Activated effector memory CD4-positive, alpha-beta T cell treated with anti-CD3 and anti-CD28 coated beads, Interleukin-2, amount 50 U/mL, for 16 hours (primary cell): ENCODE data around the gene PLCH2.

ENCODE experiments used
- DNase-seq: peaks from one replicate; pipeline ENCODE4 v3.0.0-alpha.2; 2020

Gene PLCH2

DNA sequence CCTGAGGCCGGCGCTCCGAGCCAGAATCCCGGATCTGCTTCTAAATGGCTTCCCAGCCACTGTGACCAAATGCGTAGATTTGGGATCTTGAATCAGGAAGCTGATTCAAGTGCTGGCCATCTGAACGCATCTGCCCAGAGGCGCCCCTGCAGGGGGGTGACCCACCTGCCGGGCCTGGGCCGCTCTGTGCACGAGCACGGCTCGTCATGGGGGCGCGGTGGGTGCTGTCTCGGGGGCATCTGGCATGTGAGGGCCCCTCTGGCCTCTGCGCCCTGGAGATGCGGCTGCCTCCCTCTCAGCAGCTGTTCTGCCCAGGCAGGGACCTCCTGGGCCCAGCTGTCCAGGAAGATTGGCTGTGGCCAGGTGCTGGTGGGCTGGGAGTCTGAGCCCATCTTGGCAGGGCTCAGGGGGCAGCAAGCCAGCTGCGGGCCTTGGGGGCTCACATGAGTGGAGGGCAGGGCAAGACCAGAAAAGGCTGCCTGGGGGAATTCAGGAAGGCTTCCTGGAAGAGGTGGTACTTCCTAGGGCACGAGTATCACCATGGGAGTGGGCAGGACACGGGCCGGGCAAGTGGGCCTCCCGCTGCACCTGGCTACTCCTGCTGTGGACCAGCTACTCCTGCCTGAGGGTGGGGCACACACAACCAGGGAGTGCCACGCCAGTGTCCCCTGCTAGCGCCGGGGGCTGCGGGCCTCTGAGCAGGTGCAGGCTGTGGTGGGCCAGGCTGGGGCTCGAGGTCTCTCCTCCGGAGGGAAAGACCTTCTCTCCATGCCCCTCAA is 25.1 kb downstream of the PLCH2 start:
- no peak for DNase-seq

DNA sequence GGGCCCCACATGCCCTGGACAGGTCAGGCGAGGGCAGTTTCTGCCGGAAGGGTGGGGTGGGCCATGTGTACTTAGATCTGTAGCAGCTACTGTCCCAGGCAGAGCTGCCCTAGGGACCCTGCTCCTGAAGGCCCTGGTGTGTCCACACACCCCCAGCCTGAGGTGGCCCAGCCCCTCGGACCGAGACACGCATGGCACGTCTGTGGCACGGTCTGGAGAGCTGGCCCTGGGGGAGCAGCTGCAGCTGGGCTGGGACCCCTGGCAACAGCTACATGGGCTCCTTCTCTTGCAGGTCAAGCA is 25.7 kb downstream of the PLCH2 start:
- DNase-seq = no peak

DNA sequence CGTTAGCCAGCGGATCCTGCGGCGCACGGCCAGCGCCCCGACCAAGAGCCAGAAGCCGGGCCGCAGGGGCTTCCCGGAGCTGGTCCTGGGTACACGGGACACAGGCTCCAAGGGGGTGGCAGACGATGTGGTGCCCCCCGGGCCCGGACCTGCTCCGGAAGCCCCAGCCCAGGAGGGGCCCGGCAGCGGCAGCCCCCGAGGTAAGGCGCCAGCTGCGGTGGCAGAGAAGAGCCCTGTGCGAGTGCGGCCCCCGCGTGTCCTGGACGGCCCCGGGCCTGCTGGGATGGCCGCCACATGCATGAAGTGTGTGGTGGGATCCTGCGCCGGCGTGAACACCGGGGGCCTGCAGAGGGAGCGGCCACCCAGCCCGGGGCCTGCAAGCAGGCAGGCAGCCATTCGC is 26.1 kb downstream of the PLCH2 start:
- DNase-seq = no peak

DNA sequence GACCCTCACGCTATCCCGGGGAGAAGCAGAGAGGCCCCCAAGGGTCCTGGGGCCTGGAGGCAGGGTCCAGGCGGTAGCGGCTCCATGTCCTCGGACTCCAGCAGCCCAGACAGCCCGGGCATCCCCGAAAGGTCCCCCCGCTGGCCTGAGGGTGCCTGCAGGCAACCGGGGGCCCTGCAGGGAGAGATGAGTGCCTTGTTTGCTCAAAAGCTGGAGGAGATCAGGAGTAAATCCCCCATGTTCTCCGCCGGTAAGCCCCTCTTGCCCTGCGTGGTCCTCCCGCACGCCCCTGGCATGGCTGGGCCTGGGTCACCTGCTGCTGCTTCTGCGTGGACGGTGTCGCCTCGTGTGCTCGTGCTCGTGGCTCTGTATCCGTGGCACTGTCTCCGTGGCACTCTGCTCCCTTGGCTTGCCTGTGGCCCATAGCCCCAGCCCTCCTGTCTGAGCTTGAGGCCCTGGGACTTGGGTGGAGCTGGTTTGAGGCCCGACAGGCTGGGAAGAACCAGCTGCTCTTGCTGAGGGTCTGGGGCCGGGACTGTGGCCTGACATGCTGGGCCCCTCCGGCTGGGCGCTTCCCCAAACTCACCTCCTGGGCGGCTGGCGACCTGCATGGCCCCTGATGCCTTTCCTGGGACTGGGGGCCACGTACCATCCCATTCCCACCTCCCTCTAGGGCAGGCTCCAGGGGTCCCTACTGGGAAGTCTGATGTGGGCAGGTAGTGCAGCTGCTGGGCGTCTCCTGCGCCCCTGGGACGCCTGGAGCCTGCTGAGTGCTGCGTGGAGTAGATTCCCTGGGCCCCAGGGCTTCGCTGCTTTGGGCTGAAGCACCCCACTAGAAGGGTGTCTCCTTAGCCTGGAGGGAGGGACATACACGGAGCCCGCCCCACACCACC is 26.8 kb downstream of the PLCH2 start:
- DNase-seq = no peak

DNA sequence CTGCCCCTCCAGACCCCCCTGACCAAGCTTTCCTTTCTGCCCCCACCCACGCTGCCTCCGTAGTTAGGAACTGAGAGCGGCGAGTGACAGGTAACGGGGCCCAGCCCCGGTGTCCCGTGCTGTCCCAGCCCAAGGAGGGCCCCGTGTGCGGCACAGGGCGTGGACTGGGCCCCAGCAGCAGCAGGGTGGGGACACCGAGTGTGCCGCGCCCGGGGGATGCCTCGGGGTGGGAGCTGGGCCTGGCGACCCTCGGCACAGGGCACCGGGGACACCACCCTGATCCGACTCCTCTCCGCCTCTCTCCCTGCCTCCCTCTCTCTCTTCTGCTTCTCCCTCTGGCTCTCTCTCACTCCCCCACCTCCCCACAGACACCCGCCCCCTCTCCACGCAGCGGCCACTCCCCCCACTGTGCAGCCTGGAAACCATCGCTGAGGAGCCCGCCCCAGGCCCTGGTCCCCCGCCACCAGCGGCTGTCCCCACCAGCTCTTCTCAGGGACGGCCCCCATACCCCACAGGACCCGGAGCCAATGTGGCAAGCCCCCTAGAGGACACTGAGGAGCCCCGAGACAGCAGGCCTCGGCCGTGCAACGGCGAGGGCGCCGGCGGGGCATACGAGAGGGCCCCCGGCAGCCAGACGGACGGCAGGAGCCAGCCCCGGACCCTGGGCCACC is 27.6 kb downstream of the PLCH2 start:
- DNase-seq = no peak

DNA sequence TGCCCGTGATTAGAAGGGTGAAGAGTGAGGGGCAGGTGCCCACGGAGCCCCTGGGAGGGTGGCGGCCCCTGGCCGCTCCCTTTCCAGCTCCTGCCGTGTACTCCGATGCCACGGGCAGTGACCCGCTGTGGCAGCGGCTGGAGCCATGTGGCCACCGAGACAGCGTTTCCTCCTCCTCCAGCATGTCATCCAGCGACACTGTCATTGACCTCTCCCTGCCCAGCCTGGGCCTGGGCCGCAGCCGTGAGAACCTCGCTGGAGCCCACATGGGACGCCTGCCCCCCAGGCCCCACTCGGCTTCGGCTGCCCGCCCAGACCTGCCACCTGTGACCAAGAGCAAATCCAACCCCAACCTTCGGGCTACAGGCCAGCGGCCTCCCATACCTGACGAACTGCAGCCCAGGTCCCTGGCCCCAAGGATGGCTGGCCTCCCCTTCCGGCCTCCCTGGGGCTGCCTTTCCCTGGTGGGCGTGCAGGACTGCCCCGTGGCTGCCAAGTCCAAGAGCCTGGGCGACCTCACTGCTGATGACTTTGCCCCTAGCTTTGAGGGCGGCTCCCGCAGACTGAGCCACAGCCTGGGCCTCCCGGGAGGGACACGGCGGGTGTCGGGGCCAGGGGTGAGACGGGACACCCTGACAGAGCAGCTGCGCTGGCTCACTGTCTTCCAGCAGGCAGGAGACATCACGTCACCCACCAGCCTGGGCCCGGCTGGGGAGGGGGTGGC is 28.3 kb downstream of the PLCH2 start:
- DNase-seq = no peak

DNA sequence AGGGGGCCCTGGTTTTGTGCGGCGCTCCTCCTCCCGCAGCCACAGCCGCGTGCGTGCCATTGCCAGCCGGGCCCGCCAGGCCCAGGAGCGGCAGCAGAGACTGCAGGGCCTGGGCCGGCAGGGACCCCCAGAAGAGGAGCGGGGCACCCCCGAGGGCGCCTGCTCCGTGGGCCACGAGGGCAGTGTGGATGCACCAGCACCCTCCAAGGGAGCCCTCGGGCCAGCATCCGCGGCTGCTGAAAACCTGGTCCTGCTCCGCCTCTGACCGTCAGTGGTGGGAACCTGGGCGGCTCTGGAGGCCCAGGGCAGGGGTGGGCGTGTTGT is 28.8 kb downstream of the PLCH2 start:
- DNase-seq = no peak

DNA sequence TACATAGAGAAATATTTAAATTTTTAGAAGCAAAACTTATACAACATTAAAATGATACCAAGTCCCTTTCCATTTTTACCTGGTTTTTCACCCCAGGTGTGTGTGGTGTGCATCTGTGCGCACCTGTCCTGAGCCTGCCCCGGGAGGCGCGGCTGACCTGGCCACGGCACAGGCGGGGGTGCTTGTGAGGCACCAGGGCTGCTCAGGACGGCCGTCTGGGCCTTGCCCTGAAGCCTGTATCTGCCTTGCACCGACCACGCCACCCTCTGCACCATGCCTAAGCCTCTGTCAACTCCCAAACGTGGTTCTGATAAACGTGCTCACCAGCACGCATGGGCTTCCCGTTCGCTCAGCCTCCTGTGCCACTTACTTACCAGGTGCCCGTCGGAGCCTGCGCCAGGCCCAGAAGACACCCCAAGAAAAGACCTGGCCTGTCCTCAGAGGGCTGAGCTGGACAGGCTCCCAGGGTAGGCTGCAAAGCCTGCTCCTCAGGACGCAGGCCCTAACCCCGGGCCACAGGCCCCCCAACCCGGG is 29.4 kb downstream of the PLCH2 start:
- no peak for DNase-seq

DNA sequence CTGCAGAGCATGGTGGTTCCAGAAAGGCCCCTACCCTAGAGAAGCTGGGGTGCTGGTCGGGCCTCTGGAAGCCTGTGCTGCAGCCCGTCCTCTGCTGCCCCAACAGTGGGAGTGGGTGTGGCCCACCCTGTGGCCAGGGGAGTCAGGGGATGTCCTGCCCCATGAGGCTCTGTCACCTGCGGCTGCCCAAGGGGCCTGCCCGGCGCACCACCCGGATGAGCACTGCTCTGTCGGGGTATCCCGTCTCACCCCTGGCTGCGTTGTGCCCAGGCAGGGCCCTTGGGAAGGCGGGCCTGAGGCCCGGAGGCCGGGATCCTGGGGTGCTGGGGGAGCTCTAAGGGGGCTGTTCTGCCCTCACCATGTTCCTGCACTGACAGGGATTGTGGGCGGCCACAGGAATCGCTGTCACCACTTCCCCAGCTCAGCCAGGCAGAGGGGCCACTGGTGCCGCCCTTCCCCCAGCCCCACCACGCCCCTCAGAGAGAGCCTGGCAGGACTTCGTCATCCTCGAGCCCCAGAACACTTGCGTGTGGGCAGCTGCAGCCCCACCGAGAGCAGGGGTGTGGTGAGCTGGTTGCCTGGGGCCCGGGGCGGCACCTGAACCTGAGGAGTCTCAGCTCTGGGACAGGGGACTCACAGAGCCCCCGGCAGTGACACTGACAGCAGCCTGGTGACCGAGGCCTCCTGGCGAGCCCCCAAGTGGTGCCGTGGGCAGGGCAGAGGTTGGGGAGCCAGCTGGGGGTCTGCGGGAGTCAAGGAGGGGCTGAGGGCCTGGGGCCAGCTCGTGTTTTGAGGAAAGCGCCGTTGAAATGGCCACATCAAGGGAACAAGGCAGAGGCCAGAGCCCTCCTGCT is 30.1 kb downstream of the PLCH2 start:
- DNase-seq = no peak

DNA sequence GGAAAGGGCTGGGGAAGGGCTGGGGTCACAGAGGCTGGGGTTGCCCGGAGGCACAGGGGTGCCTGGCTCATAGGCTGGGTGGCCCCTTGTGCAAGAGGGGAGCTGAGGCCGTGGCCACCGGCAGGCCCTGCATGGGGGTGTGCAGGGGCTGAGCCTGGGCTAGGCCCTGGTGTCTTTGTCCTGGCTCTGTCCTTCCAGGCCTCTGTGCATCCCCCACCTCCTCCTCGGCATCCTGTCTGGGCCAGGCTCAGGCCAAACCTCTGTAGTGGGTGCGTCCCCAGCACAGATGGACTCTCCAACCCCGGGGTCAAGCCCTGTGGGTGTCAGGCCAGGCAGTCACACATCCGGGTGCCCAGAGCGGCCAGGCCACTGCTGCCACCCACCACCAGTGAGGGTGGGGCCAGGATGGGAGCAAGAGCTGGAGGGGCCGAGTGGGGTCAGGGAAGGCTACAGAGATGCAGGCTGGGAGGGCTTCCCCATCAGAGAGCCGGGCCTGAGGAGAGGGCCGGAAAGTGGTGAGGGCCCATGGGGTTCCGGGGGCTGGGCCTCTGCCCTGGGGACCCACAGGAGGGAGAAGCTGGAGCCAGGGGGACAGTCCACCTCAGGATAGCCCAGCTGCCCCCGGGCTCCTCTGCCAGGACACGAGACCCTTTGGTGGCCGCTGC is 30.9 kb downstream of the PLCH2 start:
- DNase-seq = no peak

DNA sequence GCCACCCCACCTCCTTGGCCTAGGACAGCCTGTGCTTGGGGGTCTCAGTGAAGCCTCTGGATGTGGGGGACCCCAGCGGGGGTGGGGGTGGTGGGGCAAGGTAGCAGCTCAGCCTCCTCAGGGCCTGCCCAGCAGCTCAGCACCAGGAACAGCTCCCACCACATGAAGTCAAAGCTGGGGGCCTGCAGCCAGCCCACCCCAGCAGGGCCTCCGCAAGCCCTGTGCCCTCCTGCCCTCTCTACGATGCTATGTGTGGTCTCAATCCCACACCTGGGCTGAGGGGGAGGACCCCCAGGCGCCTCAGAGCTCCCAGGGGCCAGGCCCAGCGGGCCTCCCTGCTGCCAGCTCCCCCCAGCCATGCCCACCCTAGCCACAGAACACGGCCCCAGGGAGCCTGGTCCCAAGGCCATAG is 31.7 kb downstream of the PLCH2 start:
- DNase-seq = no peak

DNA sequence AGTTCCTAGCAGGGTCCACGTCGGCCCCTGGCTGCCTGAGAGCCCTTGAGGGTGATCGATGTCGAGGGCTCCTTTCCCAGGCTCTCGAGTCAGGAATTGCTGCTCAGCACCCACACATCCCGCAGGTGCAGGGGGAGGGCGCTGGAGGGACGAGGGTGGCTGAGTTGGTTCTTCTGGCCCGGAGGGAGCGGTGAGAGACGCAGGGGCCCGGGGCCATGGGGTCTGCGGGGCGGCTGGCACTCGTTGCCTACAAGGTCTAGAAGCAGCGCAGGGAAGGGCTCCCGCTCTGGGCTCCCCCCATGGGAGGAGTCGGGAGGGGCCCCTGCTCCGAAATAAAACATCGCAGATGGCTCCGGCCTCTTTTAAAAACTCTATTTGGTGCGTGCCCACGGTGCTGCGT is 32.1 kb downstream of the PLCH2 start:
- DNase-seq = no peak

DNA sequence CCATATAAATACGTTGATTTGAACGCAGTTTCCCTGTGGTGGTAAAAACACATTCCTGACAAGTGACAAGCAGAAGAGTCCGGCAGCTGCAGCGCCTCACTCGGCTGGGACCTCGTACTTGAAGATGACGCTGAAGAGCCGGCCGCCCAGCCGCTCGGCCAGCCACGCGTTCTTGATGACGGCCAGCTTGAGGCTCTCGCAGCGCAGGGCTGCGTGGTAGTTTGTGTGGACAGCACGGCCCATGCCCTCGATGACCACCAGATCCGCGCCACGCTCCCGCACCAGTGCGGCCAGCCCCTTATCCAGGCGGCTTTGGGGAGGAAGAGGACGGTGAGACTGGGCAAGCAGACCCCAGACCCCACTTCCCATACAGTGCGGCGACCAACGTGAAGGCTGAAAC is 32.7 kb downstream of the PLCH2 start:
- DNase-seq = no peak

DNA sequence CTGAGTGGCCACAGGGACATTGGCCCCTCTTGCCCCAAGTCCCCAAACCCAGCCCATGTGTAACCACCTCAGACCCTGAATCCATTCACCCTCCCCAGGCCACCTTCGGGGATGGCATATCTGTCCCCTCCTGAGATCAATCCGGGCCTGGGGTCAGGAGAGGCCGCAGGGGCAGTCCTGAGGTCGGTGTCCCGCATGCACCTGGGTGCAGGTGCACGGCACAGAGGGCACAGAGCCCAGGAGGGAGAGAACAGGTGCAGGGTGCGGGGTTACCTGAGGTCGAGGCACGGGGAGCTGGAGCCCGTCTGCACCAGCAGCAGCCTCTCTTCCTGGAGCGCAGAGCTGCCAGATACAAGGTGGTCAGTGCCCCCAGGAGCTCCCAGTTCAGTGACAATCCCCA is 33.5 kb downstream of the PLCH2 start:
- no peak for DNase-seq

DNA sequence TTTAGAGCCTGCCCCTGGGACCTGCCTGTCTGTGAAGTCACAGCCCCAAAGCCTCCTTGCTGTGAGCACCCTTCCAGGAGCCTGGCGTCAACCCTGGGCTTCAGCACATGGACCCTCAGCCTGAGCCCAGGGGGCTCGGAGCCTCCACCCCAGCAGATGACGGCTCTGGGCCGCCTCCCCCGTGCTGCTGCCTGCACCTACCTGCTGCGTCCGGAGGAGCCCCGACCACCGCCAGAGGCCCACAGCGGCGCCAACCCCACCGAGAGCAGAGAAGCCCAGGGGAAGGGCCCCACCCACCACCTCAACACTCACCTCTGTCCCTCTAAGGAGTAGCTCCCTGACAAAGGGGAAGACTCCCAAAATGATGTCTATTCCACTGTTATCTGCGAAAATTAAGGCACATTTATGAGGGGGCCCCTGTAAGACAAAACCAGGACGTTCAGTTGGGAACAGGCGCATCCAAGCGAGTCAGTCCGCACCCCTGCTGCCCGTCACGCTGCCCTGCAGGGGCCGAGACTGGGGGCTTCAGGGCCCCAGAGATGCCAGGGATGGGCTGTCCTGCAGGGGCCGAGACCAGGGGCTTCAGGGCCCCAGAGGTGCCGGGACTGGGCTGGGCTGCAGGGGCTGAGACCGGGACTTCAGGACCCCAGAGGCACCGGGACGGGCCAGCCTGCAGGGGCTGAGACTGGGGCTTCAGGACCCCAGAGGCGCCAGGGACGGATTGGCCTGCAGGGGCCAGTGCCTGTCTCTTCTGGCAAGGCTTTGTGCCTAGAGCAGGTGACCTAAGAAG is 34.5 kb downstream of the PLCH2 start:
- DNase-seq = no peak

DNA sequence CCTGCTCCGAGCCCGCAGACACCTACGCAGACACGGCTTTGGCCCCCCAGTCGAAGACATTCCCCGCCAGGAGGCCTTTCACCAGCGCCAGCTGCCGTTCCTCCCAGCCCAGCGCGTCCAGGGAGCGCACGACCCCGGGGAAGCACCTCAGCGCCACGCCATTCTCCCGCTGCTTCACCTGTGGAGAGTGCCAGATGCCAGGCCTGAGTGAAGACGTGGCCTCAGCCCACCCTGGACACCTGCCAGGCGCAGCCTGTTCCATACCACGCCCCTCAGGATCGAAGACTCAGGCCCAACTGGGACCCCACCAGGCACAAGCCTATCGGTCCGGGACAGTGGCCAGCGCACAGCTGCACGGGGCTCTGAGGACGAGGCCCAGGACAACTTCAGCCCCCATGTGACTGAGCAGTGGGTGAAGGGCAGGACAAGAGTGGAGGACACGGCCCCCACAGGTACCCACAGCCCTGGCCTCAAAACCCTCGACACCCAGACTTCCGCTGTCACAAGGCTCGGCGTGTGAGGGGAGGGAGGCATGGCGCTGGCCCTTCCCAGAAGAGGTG is 36.9 kb downstream of the PLCH2 start:
- no peak for DNase-seq

DNA sequence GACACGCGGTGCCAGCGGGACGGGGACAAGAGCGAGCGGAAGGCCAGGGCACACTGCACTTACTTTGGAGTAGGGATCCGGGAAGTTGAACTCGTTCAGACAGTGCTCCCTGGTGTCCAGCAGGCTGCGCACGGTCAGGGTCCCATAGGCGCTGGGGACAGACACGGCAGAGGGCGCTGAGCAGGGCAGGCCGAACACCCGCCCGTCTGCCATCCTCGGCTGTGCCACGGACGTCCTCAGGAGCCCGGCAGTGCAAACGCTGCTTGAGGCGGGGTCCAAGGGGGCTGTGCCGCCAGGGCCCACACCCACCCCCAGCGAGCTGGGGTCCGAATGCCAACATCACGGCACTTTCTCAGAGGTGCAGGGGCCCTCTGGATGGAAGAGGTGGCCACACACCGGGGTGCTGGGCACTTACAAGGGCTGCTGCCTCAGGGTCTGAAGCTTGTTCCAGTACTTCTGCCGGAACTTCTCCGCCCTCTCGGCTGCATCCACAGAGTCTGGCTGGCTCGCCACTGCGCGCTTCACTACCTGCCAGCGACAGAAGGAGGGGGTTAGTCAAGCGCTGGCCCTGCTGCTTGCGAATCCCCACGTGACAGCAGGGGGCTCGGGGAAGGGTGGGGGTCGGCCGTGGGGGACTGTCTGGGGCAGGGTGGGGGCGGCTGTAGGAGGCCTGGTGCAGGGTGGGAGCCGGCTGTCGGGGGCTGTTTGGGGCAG is 38.0 kb downstream of the PLCH2 start:
- DNase-seq = no peak

DNA sequence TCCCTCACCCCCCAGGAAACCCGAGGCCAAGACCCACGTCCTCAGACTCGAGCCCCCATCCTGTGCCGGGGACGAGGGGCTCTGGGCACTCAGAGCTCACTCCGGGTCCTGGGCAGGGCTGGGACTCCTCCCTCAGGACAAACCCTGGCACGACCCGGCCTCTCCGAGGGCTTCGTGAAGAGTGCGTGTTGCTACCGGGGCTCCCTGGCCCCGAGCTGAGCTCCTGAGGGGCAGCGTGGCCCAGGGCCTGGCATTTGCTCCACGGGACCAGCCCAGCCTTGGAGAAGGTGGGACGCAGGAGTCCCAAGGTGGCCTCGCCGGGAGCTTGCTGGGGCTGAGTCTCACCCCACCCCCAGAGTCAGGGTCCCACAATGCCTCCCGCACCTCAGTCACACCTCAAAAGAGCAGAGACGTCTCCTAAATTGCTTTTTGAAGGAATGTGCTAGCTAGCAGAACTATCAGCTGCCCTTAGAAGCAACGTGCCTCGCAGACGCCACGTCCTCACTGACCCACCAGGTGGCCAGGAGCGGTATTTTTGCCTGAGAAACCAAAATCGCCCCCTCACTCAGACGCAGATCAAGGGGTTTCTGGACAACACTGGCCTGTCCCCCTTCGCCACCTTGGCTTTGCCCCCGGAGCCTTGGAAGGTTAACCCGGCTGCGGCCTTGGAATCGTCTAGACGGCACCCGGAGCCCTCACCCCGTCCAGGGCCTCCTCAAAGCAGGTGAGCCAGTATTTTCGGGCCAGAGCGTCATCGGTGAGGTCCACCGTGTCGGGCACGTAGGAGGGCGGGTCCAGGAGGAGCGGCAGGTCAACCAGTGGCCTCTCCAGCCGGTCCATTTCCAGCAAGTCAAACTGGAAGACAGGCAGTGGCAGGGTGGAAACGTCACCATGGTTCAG is 39.0 kb downstream of the PLCH2 start:
- DNase-seq = no peak

DNA sequence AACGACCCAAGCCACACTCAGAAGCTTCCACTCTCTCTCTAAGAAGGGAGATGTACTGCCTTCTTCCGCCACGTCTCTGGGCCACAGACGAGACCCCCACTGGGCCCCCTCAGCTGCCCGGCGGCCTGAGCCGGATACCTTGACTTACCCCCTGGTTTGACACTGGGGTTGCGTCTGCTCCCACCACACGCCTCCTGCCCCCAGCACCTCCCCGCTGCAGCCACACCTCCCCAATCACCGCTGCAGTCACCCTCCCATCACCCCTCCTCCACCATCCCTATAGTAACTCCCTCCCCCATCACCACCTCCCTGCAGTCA is 39.6 kb downstream of the PLCH2 start:
- DNase-seq = no peak
